ENCODE measurements around the gene DUSP7.
"Not testable (repeated sequence)": the region's sequence is repeated elsewhere in the genome, so short reads cannot be mapped to it uniquely, and the experiment has no call there.

DUSP7 gene

GRCh38 chr3:52038227-52038626 is 18.1 kb downstream of the DUSP7 start:
- no peaks in the 10 kb centered on the region for H3K27me3 ChIP-seq (ENCODE audit: control insufficient read depth, insufficient read depth, low read length, poor library complexity, severe bottlenecking)
- peaks cover 16% of the 10 kb centered on the region for H3K4me1 ChIP-seq (ENCODE audit: control insufficient read depth, insufficient read depth, low read length)
- H3K36me3 ChIP-seq (ENCODE audit: control insufficient read depth, insufficient read depth, low read length): no peaks in the 10 kb centered on the region
- H3K4me3 ChIP-seq (ENCODE audit: insufficient read depth, low read depth, low read length): no peak overlapping the region
- no peak overlapping the region for H3K27ac ChIP-seq (ENCODE audit: insufficient read depth, low read depth, low read length, poor library complexity, severe bottlenecking)
- WGBS, 2 experiments: 96% methylated on average over 6 of the region's 6 CpGs
- no peaks in the 10 kb centered on the region for H3K9me3 ChIP-seq (ENCODE audit: control insufficient read depth, low read length)

- 90 to 93% methylated on average over 4 of the region's 4 CpGs for WGBS, 2 experiments
- Histone ChIP-seq H3K4me3 (ENCODE audit: insufficient read depth, low read depth, low read length) (no peak overlapping the region), H3K27ac (ENCODE audit: insufficient read depth, low read depth, low read length, poor library complexity, severe bottlenecking) (no peak overlapping the region), H3K36me3 (ENCODE audit: control insufficient read depth, insufficient read depth, low read length) (no peaks in the 10 kb centered on the region), H3K27me3 (ENCODE audit: control insufficient read depth, insufficient read depth, low read length, poor library complexity, severe bottlenecking) (no peaks in the 10 kb centered on the region), H3K9me3 (ENCODE audit: control insufficient read depth, low read length) (no peaks in the 10 kb centered on the region), H3K4me1 (ENCODE audit: control insufficient read depth, insufficient read depth, low read length) (peaks cover 26% of the 10 kb centered on the region)
Observed at GRCh38 chr3:52037291-52037690, 19.1 kb downstream of the DUSP7 start.

DNA sequence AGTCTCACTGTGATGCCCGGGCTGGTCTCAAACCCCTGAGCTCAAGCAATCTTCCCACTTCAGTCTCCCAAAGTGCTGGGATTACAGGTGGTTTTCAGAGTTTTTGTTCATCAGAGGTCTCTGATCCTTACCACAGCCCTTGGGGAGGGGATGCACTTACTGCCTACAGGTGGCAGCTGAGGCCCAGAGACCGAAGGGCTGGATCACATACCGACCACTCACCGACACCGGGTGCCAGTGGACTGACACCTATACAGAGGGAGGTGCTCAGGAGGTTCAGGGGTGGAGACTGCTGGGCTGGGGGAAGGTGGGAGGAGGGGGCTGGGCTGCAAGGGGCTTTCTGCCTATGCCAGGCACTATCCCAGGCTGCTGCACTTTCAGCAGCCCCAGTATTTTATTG is 19.5 kb downstream of the DUSP7 start:
- no peaks in the 10 kb centered on the region for H3K36me3 ChIP-seq (ENCODE audit: control insufficient read depth, insufficient read depth, low read length)
- peaks cover 30% of the 10 kb centered on the region for H3K4me1 ChIP-seq (ENCODE audit: control insufficient read depth, insufficient read depth, low read length)
- H3K27me3 ChIP-seq (ENCODE audit: control insufficient read depth, insufficient read depth, low read length, poor library complexity, severe bottlenecking): no peaks in the 10 kb centered on the region
- 21 to 36% methylated on average over 5 of the region's 5 CpGs for WGBS, 2 experiments
- H3K27ac ChIP-seq (ENCODE audit: insufficient read depth, low read depth, low read length, poor library complexity, severe bottlenecking): no peak overlapping the region
- no peak overlapping the region for H3K4me3 ChIP-seq (ENCODE audit: insufficient read depth, low read depth, low read length)
- H3K9me3 ChIP-seq (ENCODE audit: control insufficient read depth, low read length): no peaks in the 10 kb centered on the region

- H3K4me1 ChIP-seq (ENCODE audit: control insufficient read depth, insufficient read depth, low read length): peaks cover 34% of the 10 kb centered on the region
- 88 to 90% methylated on average over 5 of the region's 5 CpGs for WGBS, 2 experiments
- no peaks in the 10 kb centered on the region for H3K27me3 ChIP-seq (ENCODE audit: control insufficient read depth, insufficient read depth, low read length, poor library complexity, severe bottlenecking)
- no peaks in the 10 kb centered on the region for H3K9me3 ChIP-seq (ENCODE audit: control insufficient read depth, low read length)
- no peak overlapping the region for H3K4me3 ChIP-seq (ENCODE audit: insufficient read depth, low read depth, low read length)
- H3K36me3 ChIP-seq (ENCODE audit: control insufficient read depth, insufficient read depth, low read length): no peaks in the 10 kb centered on the region
- no peak overlapping the region for H3K27ac ChIP-seq (ENCODE audit: insufficient read depth, low read depth, low read length, poor library complexity, severe bottlenecking)
Observed at GRCh38 chr3:52036222-52036694, 20.1 kb downstream of the DUSP7 start.

DNA sequence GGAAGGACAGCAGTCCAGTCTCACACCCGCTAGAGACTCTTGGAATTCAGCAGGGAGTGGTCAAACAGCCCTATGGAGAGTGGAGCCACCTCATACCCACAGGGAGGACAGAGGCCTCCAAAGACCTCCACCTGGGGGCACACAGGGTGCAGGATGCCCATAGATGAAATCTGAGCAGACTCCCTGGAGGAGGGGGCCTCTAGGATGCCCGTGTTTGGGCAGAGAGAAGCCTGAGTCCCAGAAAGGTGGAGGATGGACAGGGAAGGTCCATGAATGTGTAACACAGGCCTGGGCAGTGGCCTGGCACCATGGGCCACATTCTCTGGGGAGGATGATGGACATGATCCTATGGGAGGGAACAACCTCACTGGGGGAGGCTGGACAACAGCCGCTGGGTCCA is 21.7 kb downstream of the DUSP7 start:
- H3K36me3 ChIP-seq (ENCODE audit: control insufficient read depth, insufficient read depth, low read length): no peaks in the 10 kb centered on the region
- H3K9me3 ChIP-seq (ENCODE audit: control insufficient read depth, low read length): no peaks in the 10 kb centered on the region
- H3K27me3 ChIP-seq (ENCODE audit: control insufficient read depth, insufficient read depth, low read length, poor library complexity, severe bottlenecking): no peaks in the 10 kb centered on the region
- H3K4me3 ChIP-seq (ENCODE audit: insufficient read depth, low read depth, low read length): no peak overlapping the region
- peaks cover 23% of the 10 kb centered on the region for H3K4me1 ChIP-seq (ENCODE audit: control insufficient read depth, insufficient read depth, low read length)
- 88 to 91% methylated on average over 3 of the region's 3 CpGs for WGBS, 2 experiments
- H3K27ac ChIP-seq (ENCODE audit: insufficient read depth, low read depth, low read length, poor library complexity, severe bottlenecking): no peak overlapping the region

DNA sequence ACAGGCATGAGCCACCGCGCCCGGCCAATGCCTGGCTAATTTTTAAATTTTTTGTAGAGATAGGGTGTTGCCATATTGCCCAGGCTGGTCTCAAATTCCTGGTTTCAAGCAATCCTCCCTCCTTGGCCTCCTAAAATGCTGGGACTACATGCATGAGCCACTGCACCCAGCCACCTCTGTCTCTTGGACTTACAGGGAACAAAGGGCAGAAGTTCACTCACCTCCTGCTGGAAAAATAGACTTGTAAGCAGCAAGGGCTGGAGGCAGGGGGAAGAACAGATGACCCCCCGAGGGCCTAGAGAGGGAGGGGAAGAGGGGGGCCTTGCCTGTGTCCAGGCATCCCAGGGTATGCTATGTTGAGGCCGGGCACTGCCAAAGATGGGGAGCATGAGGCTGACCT is 22.2 kb downstream of the DUSP7 start:
- WGBS, 2 experiments: 86 to 89% methylated on average over 5 of the region's 5 CpGs
- peaks cover 20% of the 10 kb centered on the region for H3K4me1 ChIP-seq (ENCODE audit: control insufficient read depth, insufficient read depth, low read length)
- no peaks in the 10 kb centered on the region for H3K9me3 ChIP-seq (ENCODE audit: control insufficient read depth, low read length)
- no peaks in the 10 kb centered on the region for H3K36me3 ChIP-seq (ENCODE audit: control insufficient read depth, insufficient read depth, low read length)
- H3K27me3 ChIP-seq (ENCODE audit: control insufficient read depth, insufficient read depth, low read length, poor library complexity, severe bottlenecking): no peaks in the 10 kb centered on the region
- no peak overlapping the region for H3K4me3 ChIP-seq (ENCODE audit: insufficient read depth, low read depth, low read length)
- H3K27ac ChIP-seq (ENCODE audit: insufficient read depth, low read depth, low read length, poor library complexity, severe bottlenecking): no peak overlapping the region

GRCh38 chr3:52033748-52034147 is 22.6 kb downstream of the DUSP7 start:
- H3K27ac ChIP-seq (ENCODE audit: insufficient read depth, low read depth, low read length, poor library complexity, severe bottlenecking); H3K9me3 ChIP-seq (ENCODE audit: control insufficient read depth, low read length); H3K27me3 ChIP-seq (ENCODE audit: control insufficient read depth, insufficient read depth, low read length, poor library complexity, severe bottlenecking); H3K36me3 ChIP-seq (ENCODE audit: control insufficient read depth, insufficient read depth, low read length); H3K4me3 ChIP-seq (ENCODE audit: insufficient read depth, low read depth, low read length): not testable (repeated sequence)
- H3K4me1 ChIP-seq (ENCODE audit: control insufficient read depth, insufficient read depth, low read length): peaks cover 20% of the 10 kb centered on the region
- 95% methylated on average over 6 of the region's 6 CpGs for WGBS, 2 experiments

DNA sequence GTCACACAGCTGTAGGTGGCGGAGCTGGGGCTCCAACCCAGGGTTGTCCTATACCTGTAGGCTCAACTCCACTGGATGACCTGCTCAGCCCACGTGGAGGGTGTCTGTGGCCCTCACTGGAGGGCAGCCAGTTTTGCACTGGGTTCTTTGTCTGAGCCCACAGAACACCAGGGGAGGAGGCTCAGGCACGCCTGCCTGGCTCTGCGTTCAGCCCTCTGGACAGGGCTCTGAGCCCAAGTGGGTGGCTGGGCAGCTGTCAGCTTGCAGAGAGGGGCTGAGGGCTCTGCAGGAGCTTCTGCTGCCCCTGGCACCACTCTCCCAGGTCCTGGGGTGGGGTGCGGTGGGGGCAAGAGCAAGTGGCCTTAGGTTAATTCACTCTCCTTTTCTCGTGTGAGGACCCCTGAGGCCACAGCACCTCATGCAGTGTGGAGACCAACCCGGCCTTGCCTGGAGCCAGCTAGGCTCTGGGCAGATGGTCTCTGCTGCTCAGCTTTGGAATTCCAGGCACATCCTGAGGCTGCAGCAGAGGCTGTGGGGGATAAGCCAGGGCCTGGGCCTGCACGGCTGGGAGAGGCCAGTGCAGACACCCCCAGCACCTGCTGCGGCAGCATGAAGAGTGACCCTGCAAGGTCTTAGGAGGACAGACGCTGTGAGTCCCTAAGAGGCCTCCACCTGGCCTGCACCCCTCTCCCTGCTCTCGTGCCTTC is 23.5 kb downstream of the DUSP7 start:
- Histone ChIP-seq H3K36me3 (ENCODE audit: control insufficient read depth, insufficient read depth, low read length) (no peaks in the 10 kb centered on the region), H3K4me1 (ENCODE audit: control insufficient read depth, insufficient read depth, low read length) (peaks cover 20% of the 10 kb centered on the region), H3K27me3 (ENCODE audit: control insufficient read depth, insufficient read depth, low read length, poor library complexity, severe bottlenecking) (no peaks in the 10 kb centered on the region), H3K27ac (ENCODE audit: insufficient read depth, low read depth, low read length, poor library complexity, severe bottlenecking) (no peak overlapping the region), H3K4me3 (ENCODE audit: insufficient read depth, low read depth, low read length) (no peak overlapping the region), H3K9me3 (ENCODE audit: control insufficient read depth, low read length) (no peaks in the 10 kb centered on the region)
- 83 to 84% methylated on average over 11 of the region's 11 CpGs for WGBS, 2 experiments

- H3K27me3 ChIP-seq (ENCODE audit: control insufficient read depth, insufficient read depth, low read length, poor library complexity, severe bottlenecking): no peaks in the 10 kb centered on the region
Observed at GRCh38 chr3:52031896-52032295, 24.5 kb downstream of the DUSP7 start.

DNA sequence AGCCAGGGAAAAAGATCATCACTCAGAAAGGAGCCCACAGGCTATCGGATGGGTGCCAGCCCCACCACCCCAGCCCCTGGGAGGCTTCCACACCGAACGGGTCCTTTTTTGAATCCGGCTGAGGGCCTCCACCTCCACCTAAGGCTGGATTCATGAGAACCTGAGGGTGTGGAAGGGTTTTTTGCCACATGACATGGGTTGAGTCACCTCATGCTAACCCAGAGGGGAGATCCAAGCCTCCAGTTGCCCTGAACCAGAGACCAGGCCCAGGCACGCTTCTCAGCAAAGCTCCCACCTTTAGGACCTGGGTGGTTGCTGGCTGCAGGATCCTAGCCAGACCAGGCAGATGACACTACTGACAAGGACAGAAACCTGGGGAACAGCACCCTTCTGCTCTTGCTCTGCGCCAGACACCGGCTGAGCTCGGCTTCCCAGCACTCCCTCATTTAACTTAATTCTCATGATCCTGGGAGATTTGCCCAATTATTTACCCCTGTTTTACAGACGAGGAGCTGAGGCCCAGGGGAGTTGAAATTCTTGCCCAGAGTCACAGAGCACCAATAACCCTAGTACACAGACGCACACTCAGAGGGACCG is 25.6 kb downstream of the DUSP7 start:
- Histone ChIP-seq H3K4me3 (ENCODE audit: insufficient read depth, low read depth, low read length) (no peak overlapping the region), H3K36me3 (ENCODE audit: control insufficient read depth, insufficient read depth, low read length) (no peaks in the 10 kb centered on the region), H3K4me1 (ENCODE audit: control insufficient read depth, insufficient read depth, low read length) (peaks cover 26% of the 10 kb centered on the region), H3K9me3 (ENCODE audit: control insufficient read depth, low read length) (no peaks in the 10 kb centered on the region), H3K27me3 (ENCODE audit: control insufficient read depth, insufficient read depth, low read length, poor library complexity, severe bottlenecking) (no peaks in the 10 kb centered on the region), H3K27ac (ENCODE audit: insufficient read depth, low read depth, low read length, poor library complexity, severe bottlenecking) (no peak overlapping the region)
- 93% methylated on average over 11 of the region's 11 CpGs for WGBS, 2 experiments

More at GRCh38 chr3:52031896-52032295, 24.5 kb downstream of the DUSP7 start:
- Histone ChIP-seq H3K27ac (ENCODE audit: insufficient read depth, low read depth, low read length, poor library complexity, severe bottlenecking) (no peak overlapping the region), H3K4me3 (ENCODE audit: insufficient read depth, low read depth, low read length) (no peak overlapping the region), H3K36me3 (ENCODE audit: control insufficient read depth, insufficient read depth, low read length) (no peaks in the 10 kb centered on the region), H3K4me1 (ENCODE audit: control insufficient read depth, insufficient read depth, low read length) (peaks cover 20% of the 10 kb centered on the region), H3K9me3 (ENCODE audit: control insufficient read depth, low read length) (no peaks in the 10 kb centered on the region)
- WGBS, 2 experiments: 79 to 85% methylated on average over 10 of the region's 10 CpGs

Data from ectodermal cell (in vitro differentiated cells).